Keratinocyte (primary cell): ENCODE measurements around the gene ARL6IP4.

Source experiments
- EZH2 ChIP-seq: IDR thresholded peaks from one replicate; pipeline ENCODE4 v1.6.1; 2012; ENCODE audit warnings: inconsistent platforms, mild to moderate bottlenecking, low read length, moderate library complexity
- TF ChIP-seq, protein P1 (sequence below), 3 experiments: IDR thresholded peaks in 1 of 3; conservative IDR thresholded peaks in 1 of 3; optimal IDR thresholded peaks in 1 of 3; 2 replicates in 2 of 3; 3 replicates in 1 of 3; pipeline versions ENCODE3 to v1.5.1; 2011; ENCODE audit warnings: low read length in 3 of 3, mild to moderate bottlenecking in 3 of 3, moderate library complexity in 2 of 3, control low read depth in 1 of 3, inconsistent platforms in 1 of 3; ENCODE audit not compliant: insufficient read depth in 2 of 3; ENCODE audit errors: extremely low read depth in 1 of 3

DNA sequence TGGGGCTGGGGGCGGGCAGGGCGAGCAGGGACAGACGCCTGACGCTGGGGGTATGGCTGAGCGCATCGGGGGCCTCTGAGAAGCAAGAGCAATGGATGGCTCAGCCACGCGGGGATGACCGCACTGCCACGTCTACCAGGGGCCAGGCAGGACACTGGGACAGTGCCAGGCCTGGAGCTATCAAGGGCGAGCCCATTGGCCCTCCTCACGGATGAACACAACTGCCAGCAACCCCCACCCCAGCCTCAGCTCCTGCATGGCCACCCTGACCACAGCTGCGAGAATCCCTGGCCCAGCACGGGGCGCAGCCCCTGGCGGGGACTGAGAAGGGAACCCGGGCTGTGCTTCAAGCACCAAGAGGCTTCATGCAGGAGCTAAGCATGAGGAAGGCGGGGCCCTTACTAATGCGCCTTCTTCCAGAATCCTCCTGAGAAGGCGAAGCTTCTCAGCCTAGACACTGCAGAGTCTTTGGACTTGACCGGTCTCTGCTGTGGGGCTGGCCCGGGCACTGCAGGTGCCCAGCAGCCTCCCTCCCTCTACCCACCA, 9.5 kb downstream of the ARL6IP4 start:
- no peak for TF ChIP-seq EZH2
- TF ChIP-seq, protein P1, sequence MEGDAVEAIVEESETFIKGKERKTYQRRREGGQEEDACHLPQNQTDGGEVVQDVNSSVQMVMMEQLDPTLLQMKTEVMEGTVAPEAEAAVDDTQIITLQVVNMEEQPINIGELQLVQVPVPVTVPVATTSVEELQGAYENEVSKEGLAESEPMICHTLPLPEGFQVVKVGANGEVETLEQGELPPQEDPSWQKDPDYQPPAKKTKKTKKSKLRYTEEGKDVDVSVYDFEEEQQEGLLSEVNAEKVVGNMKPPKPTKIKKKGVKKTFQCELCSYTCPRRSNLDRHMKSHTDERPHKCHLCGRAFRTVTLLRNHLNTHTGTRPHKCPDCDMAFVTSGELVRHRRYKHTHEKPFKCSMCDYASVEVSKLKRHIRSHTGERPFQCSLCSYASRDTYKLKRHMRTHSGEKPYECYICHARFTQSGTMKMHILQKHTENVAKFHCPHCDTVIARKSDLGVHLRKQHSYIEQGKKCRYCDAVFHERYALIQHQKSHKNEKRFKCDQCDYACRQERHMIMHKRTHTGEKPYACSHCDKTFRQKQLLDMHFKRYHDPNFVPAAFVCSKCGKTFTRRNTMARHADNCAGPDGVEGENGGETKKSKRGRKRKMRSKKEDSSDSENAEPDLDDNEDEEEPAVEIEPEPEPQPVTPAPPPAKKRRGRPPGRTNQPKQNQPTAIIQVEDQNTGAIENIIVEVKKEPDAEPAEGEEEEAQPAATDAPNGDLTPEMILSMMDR (optimal IDR thresholded peaks at IDR 0.05 in 1 of 3, IDR thresholded peaks at IDR 0.05 in 1 of 3, conservative IDR thresholded peaks at IDR 0.05 in 1 of 3; ENCODE audit: extremely low read depth in 1 of 3, insufficient read depth in 2 of 3, low read length in 3 of 3) = no peak
